Measurements from ENCODE around the gene MCFD2. TPM values are rescaled to one million over a fixed set of nuclear protein-coding genes. Genes with fewer than 3 reads are reported as not detected.
A peak's percentile ranks its signal among the peaks of the same experiment; 100 is the strongest.

MCFD2 gene
- polyA plus RNA-seq, 1 of the 3 experiments (the other 2 are of a cell fraction), result 88.2 TPM

- TF ChIP-seq, protein P1, sequence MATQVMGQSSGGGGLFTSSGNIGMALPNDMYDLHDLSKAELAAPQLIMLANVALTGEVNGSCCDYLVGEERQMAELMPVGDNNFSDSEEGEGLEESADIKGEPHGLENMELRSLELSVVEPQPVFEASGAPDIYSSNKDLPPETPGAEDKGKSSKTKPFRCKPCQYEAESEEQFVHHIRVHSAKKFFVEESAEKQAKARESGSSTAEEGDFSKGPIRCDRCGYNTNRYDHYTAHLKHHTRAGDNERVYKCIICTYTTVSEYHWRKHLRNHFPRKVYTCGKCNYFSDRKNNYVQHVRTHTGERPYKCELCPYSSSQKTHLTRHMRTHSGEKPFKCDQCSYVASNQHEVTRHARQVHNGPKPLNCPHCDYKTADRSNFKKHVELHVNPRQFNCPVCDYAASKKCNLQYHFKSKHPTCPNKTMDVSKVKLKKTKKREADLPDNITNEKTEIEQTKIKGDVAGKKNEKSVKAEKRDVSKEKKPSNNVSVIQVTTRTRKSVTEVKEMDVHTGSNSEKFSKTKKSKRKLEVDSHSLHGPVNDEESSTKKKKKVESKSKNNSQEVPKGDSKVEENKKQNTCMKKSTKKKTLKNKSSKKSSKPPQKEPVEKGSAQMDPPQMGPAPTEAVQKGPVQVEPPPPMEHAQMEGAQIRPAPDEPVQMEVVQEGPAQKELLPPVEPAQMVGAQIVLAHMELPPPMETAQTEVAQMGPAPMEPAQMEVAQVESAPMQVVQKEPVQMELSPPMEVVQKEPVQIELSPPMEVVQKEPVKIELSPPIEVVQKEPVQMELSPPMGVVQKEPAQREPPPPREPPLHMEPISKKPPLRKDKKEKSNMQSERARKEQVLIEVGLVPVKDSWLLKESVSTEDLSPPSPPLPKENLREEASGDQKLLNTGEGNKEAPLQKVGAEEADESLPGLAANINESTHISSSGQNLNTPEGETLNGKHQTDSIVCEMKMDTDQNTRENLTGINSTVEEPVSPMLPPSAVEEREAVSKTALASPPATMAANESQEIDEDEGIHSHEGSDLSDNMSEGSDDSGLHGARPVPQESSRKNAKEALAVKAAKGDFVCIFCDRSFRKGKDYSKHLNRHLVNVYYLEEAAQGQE (IDR thresholded peaks at IDR 0.05; ENCODE audit: low read depth, low read length), result peak; percentile 60; the same call in 1 of the 2 replicates
- TF ChIP-seq, protein P2, sequence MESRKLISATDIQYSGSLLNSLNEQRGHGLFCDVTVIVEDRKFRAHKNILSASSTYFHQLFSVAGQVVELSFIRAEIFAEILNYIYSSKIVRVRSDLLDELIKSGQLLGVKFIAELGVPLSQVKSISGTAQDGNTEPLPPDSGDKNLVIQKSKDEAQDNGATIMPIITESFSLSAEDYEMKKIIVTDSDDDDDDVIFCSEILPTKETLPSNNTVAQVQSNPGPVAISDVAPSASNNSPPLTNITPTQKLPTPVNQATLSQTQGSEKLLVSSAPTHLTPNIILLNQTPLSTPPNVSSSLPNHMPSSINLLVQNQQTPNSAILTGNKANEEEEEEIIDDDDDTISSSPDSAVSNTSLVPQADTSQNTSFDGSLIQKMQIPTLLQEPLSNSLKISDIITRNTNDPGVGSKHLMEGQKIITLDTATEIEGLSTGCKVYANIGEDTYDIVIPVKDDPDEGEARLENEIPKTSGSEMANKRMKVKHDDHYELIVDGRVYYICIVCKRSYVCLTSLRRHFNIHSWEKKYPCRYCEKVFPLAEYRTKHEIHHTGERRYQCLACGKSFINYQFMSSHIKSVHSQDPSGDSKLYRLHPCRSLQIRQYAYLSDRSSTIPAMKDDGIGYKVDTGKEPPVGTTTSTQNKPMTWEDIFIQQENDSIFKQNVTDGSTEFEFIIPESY (IDR thresholded peaks at IDR 0.05; ENCODE audit: borderline replicate concordance, low read depth), result no peak
- peak; percentile 53 for TF ChIP-seq TCF12 (IDR thresholded peaks at IDR 0.05)
- TF ChIP-seq GATA2 (CRISPR knock-in tag; IDR thresholded peaks at IDR 0.05), result no peak
- TF ChIP-seq, protein P3, sequence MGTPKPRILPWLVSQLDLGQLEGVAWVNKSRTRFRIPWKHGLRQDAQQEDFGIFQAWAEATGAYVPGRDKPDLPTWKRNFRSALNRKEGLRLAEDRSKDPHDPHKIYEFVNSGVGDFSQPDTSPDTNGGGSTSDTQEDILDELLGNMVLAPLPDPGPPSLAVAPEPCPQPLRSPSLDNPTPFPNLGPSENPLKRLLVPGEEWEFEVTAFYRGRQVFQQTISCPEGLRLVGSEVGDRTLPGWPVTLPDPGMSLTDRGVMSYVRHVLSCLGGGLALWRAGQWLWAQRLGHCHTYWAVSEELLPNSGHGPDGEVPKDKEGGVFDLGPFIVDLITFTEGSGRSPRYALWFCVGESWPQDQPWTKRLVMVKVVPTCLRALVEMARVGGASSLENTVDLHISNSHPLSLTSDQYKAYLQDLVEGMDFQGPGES (IDR thresholded peaks at IDR 0.05; ENCODE audit: low read depth, low read length), result no peak
- TF ChIP-seq, protein P4, sequence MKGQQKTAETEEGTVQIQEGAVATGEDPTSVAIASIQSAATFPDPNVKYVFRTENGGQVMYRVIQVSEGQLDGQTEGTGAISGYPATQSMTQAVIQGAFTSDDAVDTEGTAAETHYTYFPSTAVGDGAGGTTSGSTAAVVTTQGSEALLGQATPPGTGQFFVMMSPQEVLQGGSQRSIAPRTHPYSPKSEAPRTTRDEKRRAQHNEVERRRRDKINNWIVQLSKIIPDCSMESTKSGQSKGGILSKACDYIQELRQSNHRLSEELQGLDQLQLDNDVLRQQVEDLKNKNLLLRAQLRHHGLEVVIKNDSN (IDR thresholded peaks at IDR 0.05; ENCODE audit: borderline replicate concordance, low read depth), result no peak
Measured at GRCh38 chr2:46909771-46910419, 5.7 kb downstream of the MCFD2 start (continued).

DNA sequence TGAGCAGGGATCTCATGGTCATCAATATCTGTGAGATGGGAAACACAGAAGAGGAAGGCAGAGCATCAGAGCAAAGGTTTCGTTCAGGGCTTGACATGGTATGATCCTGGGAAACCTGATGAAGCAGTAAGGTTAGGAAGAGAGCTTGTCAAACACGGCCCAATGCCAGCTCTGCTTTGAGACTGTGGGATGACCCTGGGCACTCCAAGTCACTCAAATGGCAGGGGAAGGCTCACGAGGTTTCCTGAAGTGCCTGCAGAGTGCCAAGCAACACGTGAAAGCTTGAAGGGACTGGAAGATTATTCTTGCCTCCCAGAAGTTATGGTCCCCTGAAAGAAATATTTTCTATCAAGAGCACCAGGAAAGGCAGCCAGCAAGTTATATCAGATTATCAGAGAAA, 6.5 kb downstream of the MCFD2 start:
- H3K9me3 ChIP-seq, result no peaks in the 10 kb centered on the region
- peaks cover 23% of the 10 kb centered on the region for H3F3A ChIP-seq (replicated peaks; ENCODE audit: insufficient read depth)
- CTCF ChIA-PET, result interaction anchor here (1.9 to 2.7 kb wide), 4 partner anchors 9 to 414 kb away, joined by 4 to 12 read pairs (median 10); no protein-coding TSS in a partner anchor
- H3K4me3 ChIP-seq (ENCODE audit: low read depth in 2 of 2, low read length in 1 of 2), result no peak overlapping the region
- no peaks in the 10 kb centered on the region for H3K27me3 ChIP-seq (ENCODE audit: insufficient read depth)
- no peaks in the 10 kb centered on the region for H3K9me2 ChIP-seq
- H2AFZ ChIP-seq (ENCODE audit: low read depth), result no peak overlapping the region
- H3K4me2 ChIP-seq, result peak overlapping the region; percentile 30
- POLR2A ChIA-PET, result no interaction called here
- H3K36me3 ChIP-seq (replicated peaks in 1 of 2; ENCODE audit: control insufficient read depth in 1 of 2, insufficient read depth in 2 of 2, low read length in 1 of 2), result peaks cover 60 to 72% of the 10 kb centered on the region in 2 experiments
- peaks cover 73% of the 10 kb centered on the region for H3K79me2 ChIP-seq (ENCODE audit: insufficient read depth)
- no peak for DNase-seq
- H4K20me1 ChIP-seq (ENCODE audit: insufficient read depth), result peaks cover 24% of the 10 kb centered on the region
- H3K27ac ChIP-seq (ENCODE audit: low read depth in 2 of 2, low read length in 1 of 2), result peak overlapping the region in 1 of 2 experiments; percentile 62; a peak in 2 of 4 replicates
- peaks cover 7 to 25% of the 10 kb centered on the region in 2 experiments; a peak in 2 of 4 replicates for H3K4me1 ChIP-seq (ENCODE audit: control insufficient read depth in 1 of 2, insufficient read depth in 2 of 2, low read depth in 1 of 2, low read length in 1 of 2)
- 91% methylated on average over 4 of the region's 4 CpGs for WGBS (ENCODE audit: low lambda C conversion rate)
- H3K9ac ChIP-seq, result 0 out of 2 replicates have a peak overlapping the region, but pooled peaks have one; percentile 21
- TF ChIP-seq SMC3 (IDR thresholded peaks at IDR 0.05; ENCODE audit: low read depth, low read length), result no peak
- TF ChIP-seq FOSL2 (IDR thresholded peaks at IDR 0.05; ENCODE audit: borderline replicate concordance, low read depth), result no peak
- TF ChIP-seq ELF1 (IDR thresholded peaks at IDR 0.05), result no peak
- TF ChIP-seq NRF1 (IDR thresholded peaks at IDR 0.05; ENCODE audit: low read depth, low read length), result no peak
- no peak for TF ChIP-seq CHD2 (IDR thresholded peaks at IDR 0.05; ENCODE audit: low read length, partially characterized antibody)
- TF ChIP-seq, protein P4 (IDR thresholded peaks at IDR 0.05; ENCODE audit: borderline replicate concordance, low read depth), result no peak
- TF ChIP-seq GATA2 (CRISPR knock-in tag; IDR thresholded peaks at IDR 0.05), result no peak
- no peak for TF ChIP-seq RFX5 (IDR thresholded peaks at IDR 0.05; ENCODE audit: low read length)
- TF ChIP-seq, protein P5, sequence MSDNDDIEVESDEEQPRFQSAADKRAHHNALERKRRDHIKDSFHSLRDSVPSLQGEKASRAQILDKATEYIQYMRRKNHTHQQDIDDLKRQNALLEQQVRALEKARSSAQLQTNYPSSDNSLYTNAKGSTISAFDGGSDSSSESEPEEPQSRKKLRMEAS (IDR thresholded peaks at IDR 0.05; ENCODE audit: low read depth), result no peak
- TF ChIP-seq, protein P1 (IDR thresholded peaks at IDR 0.05; ENCODE audit: low read depth, low read length), result no peak
- no peak for TF ChIP-seq TCF12 (IDR thresholded peaks at IDR 0.05)
- TF ChIP-seq TAF1 (IDR thresholded peaks at IDR 0.05; ENCODE audit: borderline replicate concordance, low read depth, low read length), result no peak

Measured in SK-N-SH (cell line).